IPS DF 4.7 (cell line): ENCODE data around the gene RBFA.

Source experiments
- DNase-seq: peaks from one replicate; pipeline ENCODE4 v3.0.0-alpha.2; 2013; ENCODE audit warnings: low spot score; ENCODE audit errors: extremely low read depth

The RBFA gene

DNA sequence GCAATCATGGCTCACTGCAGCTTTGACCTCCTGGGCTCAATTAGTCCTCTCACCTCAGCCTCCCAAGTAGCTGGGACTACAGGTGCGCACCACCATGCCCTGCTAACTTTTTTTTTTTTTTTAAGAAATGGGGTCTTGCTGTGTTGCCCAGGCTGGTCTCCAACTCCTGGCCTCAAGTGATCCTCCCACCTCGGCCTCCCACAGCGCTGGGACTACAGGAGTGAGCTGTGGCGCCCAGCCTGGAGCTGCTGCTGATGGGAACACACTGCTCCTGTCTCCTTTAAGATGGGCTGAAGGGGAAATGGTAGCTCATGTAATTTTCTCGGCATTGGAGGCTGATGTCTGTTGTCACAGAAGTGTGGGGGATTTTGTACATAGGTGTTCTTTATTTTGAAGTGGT, 39.9 kb downstream of the RBFA start:
- no peak for DNase-seq

DNA sequence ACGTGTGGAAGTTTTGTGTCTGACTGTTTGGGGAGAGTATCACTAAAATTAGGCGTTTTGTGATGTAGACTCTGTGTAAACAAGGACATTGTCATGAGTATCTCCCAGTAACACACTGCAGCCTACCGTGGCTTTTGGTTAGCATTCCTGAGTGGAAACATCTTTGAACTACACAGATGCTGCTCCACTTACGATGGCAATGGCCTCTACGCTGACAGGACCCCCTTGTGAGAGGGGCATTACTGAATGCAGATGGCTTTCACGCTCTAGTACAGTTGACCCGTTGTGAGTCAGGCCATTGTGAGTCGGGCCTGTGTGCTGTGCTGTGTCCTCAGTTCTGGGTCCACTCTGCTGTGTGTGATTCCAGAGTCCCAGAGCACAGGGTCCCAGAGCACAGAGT, 40.5 kb downstream of the RBFA start:
- DNase-seq = no peak

DNA sequence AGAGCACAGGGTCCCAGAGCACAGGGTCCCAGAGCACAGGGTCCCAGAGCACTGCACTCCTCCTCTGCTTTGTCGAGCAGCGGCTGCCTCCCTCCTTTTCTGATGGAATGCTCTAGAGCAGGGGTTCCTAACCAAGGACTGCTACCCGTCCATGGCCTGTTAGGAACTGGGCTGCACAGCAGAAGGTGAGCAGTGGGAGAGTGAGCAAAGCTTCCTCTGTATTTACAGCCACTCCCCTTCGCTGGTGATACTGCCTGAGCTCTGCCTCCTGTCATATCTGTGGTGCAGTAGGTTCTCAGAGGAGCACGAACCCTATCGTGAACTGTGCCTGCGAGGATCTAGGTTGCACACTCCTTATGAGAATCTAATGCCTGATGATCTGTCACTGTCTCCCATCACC, 41.7 kb downstream of the RBFA start:
- no peak for DNase-seq

DNA sequence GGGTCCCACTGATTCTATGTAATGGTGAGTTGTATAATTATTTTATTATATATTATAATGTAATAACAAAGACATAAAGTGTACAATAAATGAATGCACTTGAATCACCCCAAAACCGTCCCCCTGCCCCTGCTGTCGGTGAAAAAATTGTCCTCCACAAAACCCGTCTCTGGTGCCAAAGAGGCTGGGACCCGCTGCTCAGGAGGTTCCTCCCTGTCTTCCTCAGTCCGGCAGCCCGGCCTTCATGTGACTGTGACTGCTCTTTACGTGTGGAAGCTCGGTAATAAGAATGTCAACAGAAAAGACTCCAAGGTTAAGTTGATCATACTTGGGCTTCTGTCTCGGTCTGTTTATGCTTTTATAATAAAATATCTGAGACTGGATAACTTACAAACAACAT, 42.1 kb downstream of the RBFA start:
- no peak for DNase-seq

DNA sequence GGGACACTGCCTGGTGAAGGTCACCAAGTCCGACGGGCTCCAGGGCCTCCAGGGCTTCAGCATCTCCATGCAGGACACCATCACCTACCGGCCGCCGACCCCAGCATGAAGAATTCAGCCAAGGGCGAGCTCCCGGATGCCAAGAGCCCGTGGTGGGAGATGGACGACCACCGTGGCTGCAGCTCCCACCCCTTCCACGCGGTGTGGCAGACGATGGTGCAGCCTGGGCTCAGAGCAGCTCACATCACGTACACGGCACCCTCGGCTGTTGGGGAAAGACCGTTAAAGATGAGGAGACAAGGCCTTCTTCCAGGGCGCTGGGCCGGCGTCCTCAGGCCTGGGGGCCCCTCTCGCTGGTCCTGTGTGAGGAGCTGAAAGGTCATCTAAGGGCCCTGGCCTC, 43.6 kb downstream of the RBFA start:
- DNase-seq = no peak
